GM21737 (cell line): ENCODE measurements around the gene SETD5.

ENCODE experiments used
- ATAC-seq: cut with Tn5 transposase; IDR thresholded peaks from one replicate; pipeline ENCODE4 v1.9.1; 2021; ENCODE audit warnings: mild to moderate bottlenecking, moderate library complexity; ENCODE audit not compliant: unreplicated experiment

The SETD5 gene

GRCh38 chr3:9397332-9397905, at the start of gene SETD5:
SETD5 (plus strand) TSS chr3:9397615; CDS start chr3:9428939, 31,324 bp downstream.
- ATAC-seq = peak; percentile 51

DNA sequence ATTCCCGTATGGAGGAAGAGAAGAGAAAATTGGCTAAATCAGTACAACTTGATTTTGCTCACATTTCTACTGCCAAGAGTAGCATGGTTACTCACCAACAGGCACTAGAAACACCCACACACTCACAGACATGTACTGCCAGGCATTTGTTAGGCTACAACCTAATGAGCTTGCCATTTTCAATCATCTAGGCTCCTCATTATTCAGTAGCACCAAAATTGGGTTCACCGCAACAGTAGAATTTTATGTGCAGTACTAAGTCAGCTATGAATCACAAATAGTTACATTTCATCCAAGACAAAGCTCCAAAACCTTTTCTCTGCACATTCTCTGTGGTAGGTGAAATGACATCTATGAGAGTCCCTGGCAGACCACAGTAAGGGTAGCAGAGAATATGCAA, 49.5 kb upstream of the SETD5 start:
- ATAC-seq = no peak

DNA sequence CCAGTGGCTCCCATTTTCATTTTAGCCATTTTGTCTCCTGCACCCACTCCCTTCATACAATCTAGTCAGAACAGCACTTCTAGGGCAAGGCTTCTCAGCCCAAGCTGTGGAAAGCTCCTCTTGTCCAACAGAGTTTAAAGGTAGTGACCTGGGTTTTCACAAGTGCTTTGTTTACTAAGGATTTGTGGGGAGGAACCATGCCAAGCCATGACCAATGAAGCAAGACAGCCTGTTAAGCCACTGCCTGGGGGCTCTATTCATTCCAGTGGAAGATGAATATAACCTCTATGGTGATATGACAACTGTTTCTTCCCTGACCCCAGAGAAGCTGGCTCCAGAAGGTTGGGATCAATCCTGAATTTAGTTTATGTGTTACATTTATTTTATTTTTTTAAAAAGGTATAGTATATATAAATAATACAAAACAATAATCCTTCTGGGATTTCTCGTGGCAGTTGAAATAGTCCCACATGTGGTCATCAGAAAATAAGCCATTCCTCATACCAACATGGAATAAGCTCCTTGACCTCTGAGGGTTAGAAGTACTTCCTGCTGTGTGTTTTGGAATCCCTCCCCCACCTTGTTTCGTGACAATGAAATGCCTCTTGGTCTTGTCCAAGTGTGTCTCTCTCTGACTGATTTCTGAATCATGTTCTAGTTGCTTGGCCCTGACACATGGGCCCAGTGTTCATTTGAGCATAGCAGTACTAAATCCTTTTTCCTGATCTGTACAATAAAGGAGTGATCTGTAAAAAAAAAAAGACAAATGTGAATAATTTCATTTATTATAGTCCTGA, 47.9 kb upstream of the SETD5 start:
- no peak for ATAC-seq

GRCh38 chr3:9351709-9352126, 45.7 kb upstream of the SETD5 start:
- ATAC-seq = no peak

GRCh38 chr3:9352917-9353752, 44.3 kb upstream of the SETD5 start:
- ATAC-seq = peak; percentile 54

- ATAC-seq = no peak
Measured at GRCh38 chr3:9361691-9362388, 35.6 kb upstream of the SETD5 start.

- ATAC-seq = peak; percentile 95
Measured at GRCh38 chr3:9362731-9363530, 34.5 kb upstream of the SETD5 start, which contains the start of gene THUMPD3. THUMPD3 (plus strand) TSS chr3:9363054; CDS start chr3:9365069, 2,015 bp downstream.

- ATAC-seq = no peak
Measured at GRCh38 chr3:9369508-9369907, 27.9 kb upstream of the SETD5 start.

- no peak for ATAC-seq
Measured at GRCh38 chr3:9373465-9373864, 23.9 kb upstream of the SETD5 start.

DNA sequence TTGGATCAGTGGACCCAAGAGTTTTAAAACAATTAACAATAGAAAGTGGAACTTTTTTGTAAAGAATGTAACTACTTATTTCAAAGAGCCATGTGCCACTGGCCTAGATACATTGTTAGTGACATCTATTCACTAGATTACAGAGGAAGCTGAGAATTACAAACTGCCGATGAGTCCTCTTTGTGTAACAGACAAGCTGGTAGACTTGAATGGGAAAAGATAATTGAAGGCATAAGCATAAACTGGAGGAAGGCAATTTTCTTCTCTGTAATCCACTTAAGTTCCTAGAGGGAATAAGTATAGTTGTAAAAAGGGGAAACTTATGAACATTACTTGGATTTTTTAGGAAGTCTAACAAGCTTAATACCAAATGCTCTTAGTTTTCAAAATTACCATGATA, 19.4 kb upstream of the SETD5 start:
- no peak for ATAC-seq

- ATAC-seq = no peak
Measured at GRCh38 chr3:9379327-9379726, 18.1 kb upstream of the SETD5 start.

DNA sequence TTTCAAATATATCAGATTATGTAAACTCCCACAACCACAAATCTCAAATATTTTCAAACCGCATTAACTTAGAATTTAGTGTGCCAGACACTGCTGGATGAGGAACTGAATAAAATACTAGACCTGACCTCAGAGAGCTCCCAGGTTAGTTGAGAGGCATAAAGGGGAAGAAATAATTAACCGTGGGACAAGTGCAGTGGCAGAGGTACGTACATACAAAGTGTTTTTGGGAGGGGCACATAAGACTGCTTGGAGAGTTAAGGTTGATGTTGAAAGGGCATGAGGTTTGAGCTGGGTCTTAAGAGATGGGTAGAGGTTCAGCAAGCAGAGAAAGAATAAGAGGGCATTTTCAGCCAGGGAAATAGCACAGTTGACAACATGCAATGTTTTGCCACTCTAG, 17.4 kb upstream of the SETD5 start:
- no peak for ATAC-seq

- no peak for ATAC-seq
Measured at GRCh38 chr3:9384141-9384828, 13.1 kb upstream of the SETD5 start.

- no peak for ATAC-seq
Measured at GRCh38 chr3:9385187-9386077, 12.0 kb upstream of the SETD5 start.

DNA sequence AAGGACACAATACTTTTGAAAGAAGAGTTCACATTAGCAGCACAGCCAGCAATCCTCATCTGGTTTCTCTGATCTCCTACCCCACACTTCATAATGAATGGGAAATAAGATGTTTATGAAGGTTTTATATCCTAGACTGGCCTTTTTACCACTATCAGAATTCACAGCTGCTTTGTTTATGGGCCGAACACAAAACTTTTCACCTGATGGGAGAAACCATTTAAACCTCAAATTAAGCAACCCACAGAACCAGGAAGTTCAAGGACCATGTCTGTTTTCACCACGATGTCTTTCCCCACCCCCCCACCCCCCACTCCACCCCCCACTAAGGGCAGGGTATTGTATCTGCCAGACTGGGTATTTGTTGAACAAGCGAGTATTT, 11.3 kb upstream of the SETD5 start:
- ATAC-seq = no peak

DNA sequence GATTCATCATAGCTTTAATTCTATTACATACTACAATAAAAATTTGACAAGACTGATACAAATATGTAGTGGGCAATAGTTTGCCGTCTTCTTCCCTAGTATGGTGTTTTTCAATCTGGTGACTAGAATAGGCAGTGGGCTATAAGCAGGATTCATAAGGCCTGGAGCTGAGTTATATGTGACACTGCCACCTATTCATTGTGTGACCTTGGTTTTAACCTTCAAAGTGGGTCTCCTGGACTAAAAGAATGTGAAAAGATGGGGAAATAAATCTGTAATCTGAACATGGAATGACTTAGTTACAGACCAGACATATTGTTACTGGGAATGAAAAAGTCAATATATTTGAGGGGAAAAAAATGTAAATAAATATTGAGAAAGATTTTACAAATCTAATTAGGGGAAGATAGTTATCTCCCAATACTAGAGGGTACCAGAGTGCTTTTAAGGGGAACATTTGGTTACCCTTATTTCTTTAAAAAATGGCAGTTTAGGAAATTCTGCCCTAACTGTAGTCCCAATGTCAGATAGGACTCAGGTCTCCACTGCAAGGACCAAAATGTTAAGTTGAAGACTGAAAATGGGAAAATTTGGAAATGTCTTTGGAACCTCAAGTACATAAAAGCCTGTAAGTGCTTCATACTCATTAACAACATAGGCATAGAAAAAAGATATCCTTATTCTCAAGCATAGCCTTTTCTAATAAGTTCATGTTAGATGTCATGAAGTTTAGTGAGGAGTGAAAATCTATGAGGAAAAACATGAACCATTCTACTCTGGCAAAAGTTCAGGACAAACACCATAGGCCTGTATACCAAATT, 10.7 kb upstream of the SETD5 start:
- ATAC-seq = no peak

DNA sequence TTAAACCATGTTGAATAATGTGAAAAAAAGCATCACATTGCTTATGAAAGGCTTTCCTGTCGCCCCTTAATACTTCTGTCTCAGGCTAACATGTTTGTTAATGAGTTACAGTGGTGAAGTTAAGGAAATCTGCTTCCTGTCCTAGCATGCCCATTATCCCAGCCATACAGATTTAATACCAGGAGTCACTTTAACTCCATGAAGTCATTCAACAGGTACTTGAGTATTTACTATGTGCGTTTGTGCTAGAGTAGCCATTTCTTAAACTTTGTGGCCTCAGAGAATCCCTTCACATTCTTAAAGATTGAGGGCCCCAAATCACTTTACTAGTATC, 10.1 kb upstream of the SETD5 start:
- no peak for ATAC-seq

GRCh38 chr3:9388142-9388541, 9.3 kb upstream of the SETD5 start:
- ATAC-seq = no peak
